Measurements from ENCODE around the gene CCDC8.

CCDC8 gene, protein sequence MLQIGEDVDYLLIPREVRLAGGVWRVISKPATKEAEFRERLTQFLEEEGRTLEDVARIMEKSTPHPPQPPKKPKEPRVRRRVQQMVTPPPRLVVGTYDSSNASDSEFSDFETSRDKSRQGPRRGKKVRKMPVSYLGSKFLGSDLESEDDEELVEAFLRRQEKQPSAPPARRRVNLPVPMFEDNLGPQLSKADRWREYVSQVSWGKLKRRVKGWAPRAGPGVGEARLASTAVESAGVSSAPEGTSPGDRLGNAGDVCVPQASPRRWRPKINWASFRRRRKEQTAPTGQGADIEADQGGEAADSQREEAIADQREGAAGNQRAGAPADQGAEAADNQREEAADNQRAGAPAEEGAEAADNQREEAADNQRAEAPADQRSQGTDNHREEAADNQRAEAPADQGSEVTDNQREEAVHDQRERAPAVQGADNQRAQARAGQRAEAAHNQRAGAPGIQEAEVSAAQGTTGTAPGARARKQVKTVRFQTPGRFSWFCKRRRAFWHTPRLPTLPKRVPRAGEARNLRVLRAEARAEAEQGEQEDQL

DNA sequence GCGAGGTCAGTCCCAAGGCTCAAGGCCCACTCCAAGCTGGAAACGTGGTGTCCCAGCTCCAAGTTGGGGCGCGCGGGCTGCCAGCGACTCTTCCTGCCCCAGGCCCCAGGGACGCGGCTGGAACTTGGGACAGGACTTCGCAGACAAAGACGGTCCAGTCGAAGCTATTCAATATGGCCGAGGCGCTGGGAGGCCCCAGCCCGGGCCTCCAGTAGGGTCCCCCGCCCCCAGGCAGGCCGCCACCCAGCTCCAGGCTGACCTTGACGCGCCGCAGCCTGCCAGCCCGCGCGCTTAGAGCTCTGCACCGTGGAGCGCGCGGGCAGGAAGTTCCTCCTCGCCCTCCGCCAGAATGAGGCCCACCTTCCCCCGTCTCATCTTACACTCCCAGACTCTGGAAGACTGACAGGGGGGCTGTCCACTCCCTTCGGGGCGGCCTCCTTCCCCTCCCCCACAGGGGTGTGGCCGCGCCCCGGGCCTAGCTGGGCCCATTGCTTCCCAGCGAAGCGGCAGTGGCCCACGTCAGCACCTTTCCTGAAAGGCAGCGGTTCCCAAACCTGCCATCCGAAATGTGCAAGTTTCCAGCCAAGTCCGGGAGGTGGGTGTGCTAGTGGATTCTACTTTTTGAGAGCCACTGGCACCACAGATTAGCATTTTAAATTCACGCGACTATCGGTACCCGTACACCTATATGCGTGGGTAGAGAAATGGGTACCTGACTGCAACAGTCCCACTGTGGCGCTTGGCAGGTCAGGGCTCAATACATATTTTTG is at the start of gene CCDC8:
TSS of gene CCDC8 (minus strand) at position 303 of the 770 bp plus-strand sequence. CDS start 754 bp downstream, outside the sequence.
- H3K27me3 ChIP-seq, result peaks cover 22 to 48% (median 29%) of the 10 kb centered on the region in 11 experiments
- peak within 1 kb of the TSS in 2 of 11 experiments; percentile 0 to 10; a peak in 2 of 22 replicates for H3K4me2 ChIP-seq
- no peak for TF ChIP-seq Cebpa-rat (IDR thresholded peaks at IDR 0.05)
- peaks cover 0 to 17% (median 6%) of the 10 kb centered on the region in 11 experiments; a peak in 9 of 22 replicates for H3K9me3 ChIP-seq (replicated peaks in 1 of 11)
- H3K9ac ChIP-seq, result no peak within 1 kb of the TSS
- no peak within 1 kb of the TSS for H3K27ac ChIP-seq
- H4K20me1 ChIP-seq, result no peaks in the 10 kb centered on the region; a peak in 1 of 22 replicates
- H3K36me3 ChIP-seq, result no peaks in the 10 kb centered on the region
- peaks cover 17 to 56% (median 40%) of the 10 kb centered on the region in 10 experiments for H3K4me1 ChIP-seq
- no peak within 1 kb of the TSS for H3K4me3 ChIP-seq

DNA sequence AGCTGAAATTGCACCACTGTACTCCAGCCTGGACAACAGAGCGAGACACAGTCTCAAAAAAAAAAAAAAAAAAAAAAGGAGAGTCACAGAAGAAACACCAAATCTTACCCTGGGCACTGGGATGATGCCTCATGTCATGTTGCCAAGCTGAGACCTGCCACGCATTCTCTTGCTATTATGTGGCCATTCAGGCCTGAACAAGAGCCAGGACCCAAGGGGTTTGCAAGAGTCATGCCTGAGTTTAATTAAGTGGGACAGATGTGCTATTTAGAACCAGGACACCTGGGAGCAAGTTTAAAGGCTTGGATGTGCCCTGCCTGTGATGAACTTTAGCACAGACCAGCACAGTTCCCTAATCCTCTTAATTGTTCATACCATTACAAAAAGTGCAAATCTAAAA is 48.2 kb upstream of the CCDC8 start:
- no peaks in the 10 kb centered on the region for H3K9me3 ChIP-seq (replicated peaks in 1 of 11)
- no peak for TF ChIP-seq Cebpa-rat (IDR thresholded peaks at IDR 0.05)
- 0 out of 22 replicates have a peak overlapping the region, but pooled peaks of 1 of the 11 experiments have one; percentile 12 for H3K27ac ChIP-seq
- no peaks in the 10 kb centered on the region for H3K27me3 ChIP-seq
- H3K4me1 ChIP-seq, result peaks cover 9 to 61% (median 52%) of the 10 kb centered on the region in 10 experiments
- H3K4me3 ChIP-seq, result no peak overlapping the region
- H3K4me2 ChIP-seq, result peak overlapping the region in 8 of 11 experiments; percentile 2 to 71 (median 36); a peak in 15 of 22 replicates
- H3K9ac ChIP-seq, result peak overlapping the region in 1 of 11 experiments; percentile 46; a peak in 1 of 22 replicates
- no peaks in the 10 kb centered on the region for H3K36me3 ChIP-seq
- no peaks in the 10 kb centered on the region for H4K20me1 ChIP-seq

DNA sequence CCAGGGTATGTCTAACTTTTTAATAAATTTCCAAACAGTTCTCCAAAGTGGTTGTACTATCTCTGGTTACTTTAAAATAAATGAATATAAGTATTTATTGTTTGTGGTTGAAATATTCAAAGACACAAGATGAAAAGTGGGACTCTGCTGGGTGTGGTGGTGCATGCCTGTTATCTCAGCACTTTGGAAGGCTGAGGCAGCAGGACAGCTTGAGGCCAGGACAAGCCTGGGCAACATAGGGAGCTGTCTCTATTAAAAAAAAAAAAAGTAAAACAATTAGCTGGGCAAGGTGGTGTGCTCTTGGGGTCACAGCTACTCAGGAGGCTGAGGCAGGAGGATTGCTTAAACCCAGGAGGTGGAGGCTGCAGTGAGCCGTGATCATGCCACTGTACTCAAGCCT is 47.6 kb upstream of the CCDC8 start:
- Histone ChIP-seq H3K36me3 (no peaks in the 10 kb centered on the region), H3K4me1 (peaks cover 3 to 56% (median 47%) of the 10 kb centered on the region in 10 experiments), H3K4me3 (no peak overlapping the region), H3K27ac (0 out of 22 replicates have a peak overlapping the region, but pooled peaks of 1 of the 11 experiments have one; percentile 12), H3K9ac (no peak overlapping the region), H4K20me1 (no peaks in the 10 kb centered on the region), H3K27me3 (no peaks in the 10 kb centered on the region), H3K4me2 (peak overlapping the region in 8 of 11 experiments; percentile 2 to 71 (median 36); a peak in 14 of 22 replicates), H3K9me3 (replicated peaks in 1 of 11) (no peaks in the 10 kb centered on the region)
- no peak for TF ChIP-seq Cebpa-rat (IDR thresholded peaks at IDR 0.05)

DNA sequence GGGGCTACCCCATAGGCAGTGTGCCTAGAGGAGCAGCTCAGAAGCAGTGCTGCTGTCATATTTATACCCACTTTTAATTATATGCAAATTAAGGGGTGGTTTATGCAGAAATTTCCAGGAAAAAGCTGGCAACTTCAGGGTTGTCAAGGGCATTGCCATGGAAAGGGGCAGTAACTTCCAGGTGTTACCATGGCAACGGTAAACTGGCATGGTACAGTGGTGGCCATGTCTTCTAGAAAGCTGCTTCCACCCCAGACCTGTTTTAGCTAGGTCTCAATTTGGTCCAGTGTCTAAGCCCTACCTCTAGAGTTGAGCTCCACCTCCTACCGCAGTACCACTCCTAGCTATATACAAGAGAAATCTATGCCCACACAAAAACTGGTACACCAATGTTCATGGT is 46.7 kb upstream of the CCDC8 start:
- H3K4me1 ChIP-seq, result peaks cover 0 to 47% (median 37%) of the 10 kb centered on the region in 10 experiments; a peak in 15 of 20 replicates

DNA sequence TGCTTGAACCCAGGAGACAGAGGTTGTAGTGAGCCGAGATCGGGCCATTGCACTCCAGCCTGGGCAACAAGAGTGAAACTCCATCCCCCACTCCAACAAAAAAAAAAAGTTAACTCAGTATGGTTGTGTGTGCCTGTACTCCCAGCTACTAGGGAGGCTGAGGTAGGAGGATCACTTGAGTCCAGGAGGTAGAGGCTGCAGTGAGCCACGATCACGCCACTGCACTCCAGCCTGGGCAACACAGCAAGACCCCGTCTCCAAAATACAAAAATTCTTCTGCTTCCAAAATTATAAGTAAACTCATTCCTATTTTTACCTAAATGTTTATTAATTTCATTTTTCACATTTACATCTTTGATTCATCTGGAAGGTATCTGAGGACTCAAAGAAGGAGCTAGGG is 43.6 kb upstream of the CCDC8 start:
- Histone ChIP-seq H3K9me3 (replicated peaks in 1 of 11) (peaks cover 0 to 7% (median 0%) of the 10 kb centered on the region in 11 experiments; a peak in 2 of 22 replicates), H3K9ac (no peak overlapping the region), H4K20me1 (no peaks in the 10 kb centered on the region), H3K4me1 (peaks cover 0 to 16% (median 10%) of the 10 kb centered on the region in 10 experiments; a peak in 14 of 20 replicates), H3K4me2 (no peak overlapping the region), H3K27me3 (no peaks in the 10 kb centered on the region), H3K4me3 (no peak overlapping the region), H3K27ac (no peak overlapping the region), H3K36me3 (no peaks in the 10 kb centered on the region)
- TF ChIP-seq Cebpa-rat (IDR thresholded peaks at IDR 0.05), result no peak

More for the DNA sequence above, 46.7 kb upstream of the CCDC8 start:
- H4K20me1 ChIP-seq, result no peaks in the 10 kb centered on the region
- peaks cover 0 to 7% (median 0%) of the 10 kb centered on the region in 11 experiments; a peak in 2 of 22 replicates for H3K9me3 ChIP-seq (replicated peaks in 1 of 11)
- no peak overlapping the region for H3K27ac ChIP-seq
- no peaks in the 10 kb centered on the region for H3K36me3 ChIP-seq
- H3K9ac ChIP-seq, result no peak overlapping the region
- no peak for TF ChIP-seq Cebpa-rat (IDR thresholded peaks at IDR 0.05)
- H3K4me3 ChIP-seq, result no peak overlapping the region
- H3K4me2 ChIP-seq, result no peak overlapping the region
- no peaks in the 10 kb centered on the region for H3K27me3 ChIP-seq

DNA sequence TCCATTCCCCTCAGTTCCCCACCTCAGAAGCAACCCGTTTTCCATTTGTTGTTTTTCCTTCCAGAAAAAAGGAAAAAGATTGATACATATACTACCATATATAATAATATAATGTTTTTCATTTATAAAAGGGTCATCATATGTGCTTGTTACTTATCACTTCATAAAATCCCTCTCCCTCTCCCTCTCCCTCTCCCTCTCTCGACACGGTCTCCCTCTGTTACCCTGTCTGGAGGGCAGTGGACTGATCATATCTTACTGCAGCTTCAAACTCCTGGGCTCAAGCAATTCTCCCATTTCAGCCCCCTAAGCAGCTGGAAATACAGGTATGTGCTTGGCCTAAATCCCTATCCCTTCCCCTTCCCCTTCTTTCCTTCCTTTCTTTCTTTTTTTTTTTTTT is 40.9 kb upstream of the CCDC8 start:
- Histone ChIP-seq H3K4me1 (no peaks in the 10 kb centered on the region), H3K36me3 (no peaks in the 10 kb centered on the region), H3K9ac (no peak overlapping the region), H3K9me3 (replicated peaks in 1 of 11) (peaks cover 11 to 20% (median 12%) of the 10 kb centered on the region in 11 experiments; a peak in 21 of 22 replicates), H3K4me3 (no peak overlapping the region), H4K20me1 (no peaks in the 10 kb centered on the region), H3K4me2 (no peak overlapping the region), H3K27ac (no peak overlapping the region), H3K27me3 (no peaks in the 10 kb centered on the region)
- TF ChIP-seq Cebpa-rat (IDR thresholded peaks at IDR 0.05), result no peak

DNA sequence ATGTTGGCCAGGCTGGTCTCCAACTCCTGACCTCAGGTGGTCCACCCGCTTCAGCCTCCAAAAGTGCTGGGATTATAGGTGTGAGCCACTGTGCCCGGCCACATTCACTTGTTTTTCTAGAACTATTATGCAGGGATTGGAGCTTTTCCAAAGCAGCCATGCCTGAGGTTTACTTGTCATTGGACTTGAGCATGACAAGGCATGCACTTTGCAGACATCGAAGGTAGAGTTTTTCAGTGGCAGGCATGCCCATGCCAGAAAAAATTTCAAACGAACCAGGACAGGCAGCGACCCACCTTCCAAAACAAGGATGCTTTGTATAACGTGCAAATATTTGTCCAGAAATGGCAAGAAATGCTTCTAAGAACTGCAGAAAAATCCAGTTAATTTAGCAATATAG is 40.3 kb upstream of the CCDC8 start:
- no peaks in the 10 kb centered on the region for H4K20me1 ChIP-seq
- TF ChIP-seq Cebpa-rat (IDR thresholded peaks at IDR 0.05), result no peak
- H3K9ac ChIP-seq, result no peak overlapping the region
- H3K27ac ChIP-seq, result no peak overlapping the region
- no peaks in the 10 kb centered on the region for H3K36me3 ChIP-seq
- H3K9me3 ChIP-seq (replicated peaks in 1 of 11), result peaks cover 15 to 26% (median 18%) of the 10 kb centered on the region in 11 experiments; a peak in 21 of 22 replicates
- H3K4me2 ChIP-seq, result no peak overlapping the region
- H3K27me3 ChIP-seq, result no peaks in the 10 kb centered on the region
- no peak overlapping the region for H3K4me3 ChIP-seq
- no peaks in the 10 kb centered on the region for H3K4me1 ChIP-seq

DNA sequence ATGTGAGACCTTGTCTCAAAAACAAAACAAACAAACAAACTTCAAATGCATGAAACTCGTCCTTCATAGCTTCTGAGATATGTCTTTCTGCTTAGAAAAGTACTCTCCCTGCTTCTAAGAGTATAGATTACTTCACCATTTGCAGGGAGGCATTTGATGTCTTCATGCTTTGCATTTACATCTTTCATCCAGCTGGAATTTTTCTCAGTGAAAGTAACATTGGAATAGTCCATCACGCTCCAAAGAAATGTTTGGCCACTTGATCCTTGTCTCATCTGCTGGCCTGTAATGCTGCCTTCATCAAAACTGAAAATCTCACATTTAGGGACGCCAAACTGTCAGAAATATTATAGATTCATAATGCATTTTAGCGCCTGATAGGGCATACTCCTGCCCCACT is 38.8 kb upstream of the CCDC8 start:
- Histone ChIP-seq H3K9ac (no peak overlapping the region), H3K4me1 (peaks cover 0 to 10% (median 7%) of the 10 kb centered on the region in 10 experiments; a peak in 12 of 20 replicates), H3K27me3 (no peaks in the 10 kb centered on the region), H3K36me3 (no peaks in the 10 kb centered on the region), H3K4me2 (no peak overlapping the region), H3K27ac (no peak overlapping the region), H4K20me1 (no peaks in the 10 kb centered on the region), H3K9me3 (replicated peaks in 1 of 11) (peaks cover 15 to 27% (median 19%) of the 10 kb centered on the region in 11 experiments; a peak in 21 of 22 replicates), H3K4me3 (no peak overlapping the region)
- no peak for TF ChIP-seq Cebpa-rat (IDR thresholded peaks at IDR 0.05)

All from BLaER1 treated with 17β-estradiol and CSF1 and Interleukin-3, amounts not matched to agents 10 nM and 100 nM (cell line).